ENCODE measurements around the gene PITPNM3.
"Not testable (repeated sequence)": the region's sequence is repeated elsewhere in the genome, so short reads cannot be mapped to it uniquely, and the experiment has no call there.

PITPNM3 gene

GRCh38 chr17:6497496-6498221 is 58.7 kb downstream of the PITPNM3 start:
- DNase-seq: no peak

- no peak for DNase-seq
These were observed 59.5 kb downstream of the PITPNM3 start for GRCh38 chr17:6496640-6497441.

GRCh38 chr17:6496116-6496481 is 60.3 kb downstream of the PITPNM3 start:
- DNase-seq: no peak

- no peak for DNase-seq
These were observed 60.8 kb downstream of the PITPNM3 start for GRCh38 chr17:6495450-6496115.

GRCh38 chr17:6494239-6494941 is 62.0 kb downstream of the PITPNM3 start:
- no peak for DNase-seq

GRCh38 chr17:6492892-6493674 is 63.3 kb downstream of the PITPNM3 start:
- DNase-seq: no peak

GRCh38 chr17:6491071-6491700 is 65.2 kb downstream of the PITPNM3 start:
- DNase-seq: no peak

- no peak for DNase-seq
These were observed 67.3 kb downstream of the PITPNM3 start for GRCh38 chr17:6489016-6489550.

GRCh38 chr17:6488008-6488539 is 68.3 kb downstream of the PITPNM3 start:
- no peak for DNase-seq

- no peak for DNase-seq
These were observed 68.9 kb downstream of the PITPNM3 start for GRCh38 chr17:6487251-6488007.

- no peak for DNase-seq
These were observed 70.5 kb downstream of the PITPNM3 start for GRCh38 chr17:6485646-6486412.

- DNase-seq: no peak
These were observed 72.8 kb downstream of the PITPNM3 start for GRCh38 chr17:6483507-6483906.

- DNase-seq: not testable (repeated sequence)
These were observed 73.6 kb downstream of the PITPNM3 start for GRCh38 chr17:6482796-6483195.

GRCh38 chr17:6482105-6482455 is 74.3 kb downstream of the PITPNM3 start:
- DNase-seq: no peak

- DNase-seq: no peak
These were observed 76.1 kb downstream of the PITPNM3 start for GRCh38 chr17:6480303-6480675.

- DNase-seq: no peak
These were observed 76.6 kb downstream of the PITPNM3 start for GRCh38 chr17:6479622-6480302.

- no peak for DNase-seq
These were observed 77.9 kb downstream of the PITPNM3 start for GRCh38 chr17:6478486-6478885.

GRCh38 chr17:6477831-6478383 is 78.4 kb downstream of the PITPNM3 start:
- no peak for DNase-seq

- no peak for DNase-seq
These were observed 79.6 kb downstream of the PITPNM3 start for GRCh38 chr17:6476810-6477179.
